Aorta (tissue), 5 donors: ENCODE data around the gene CHMP4B. TPM values are rescaled to one million over a fixed set of nuclear protein-coding genes. Genes with fewer than 3 reads are reported as not detected.

Experiments used
- ATAC-seq: fragments of 200-7000 bp; cut with Tn5 transposase; one replicate; pipeline ENCODE4 v1.9.1; 2022; ENCODE audit warnings: moderate library complexity; ENCODE audit not compliant: low FRiP score
- DNase-seq, 2 donors: peaks; one replicate each; pipeline ENCODE4 v3.0.0-alpha.2; 2020
- H3K27ac ChIP-seq, 2 donors: one replicate each; pipeline ENCODE4 v1.5.1; 2013; ENCODE audit warnings: low read length in 2 of 2, mild to moderate bottlenecking in 2 of 2, moderate library complexity in 2 of 2, control low read depth in 1 of 2, inconsistent platforms in 1 of 2, low read depth in 1 of 2
- H3K27me3 ChIP-seq, 2 donors: one replicate each; pipeline ENCODE4 v1.6.1; 2013; ENCODE audit warnings: control low read depth in 1 of 2, low read length in 1 of 2, mild to moderate bottlenecking in 1 of 2, moderate library complexity in 1 of 2; ENCODE audit not compliant: insufficient read depth in 2 of 2, control insufficient read depth in 1 of 2
- H3K36me3 ChIP-seq, 2 donors: one replicate each; pipeline ENCODE4 v1.6.1; 2013; ENCODE audit warnings: control low read depth in 1 of 2, low read length in 1 of 2, mild to moderate bottlenecking in 1 of 2; ENCODE audit not compliant: insufficient read depth in 2 of 2, control insufficient read depth in 1 of 2
- H3K4me1 ChIP-seq, 2 donors: one replicate each; pipeline ENCODE4 v1.6.1; 2013; ENCODE audit warnings: low read length in 2 of 2, control low read depth in 1 of 2, mild to moderate bottlenecking in 1 of 2, moderate library complexity in 1 of 2; ENCODE audit not compliant: insufficient read depth in 2 of 2, control insufficient read depth in 1 of 2
- H3K4me3 ChIP-seq, 2 donors: one replicate each; pipeline ENCODE4 v1.5.1; 2013; ENCODE audit warnings: low read length in 2 of 2, control low read depth in 1 of 2, mild to moderate bottlenecking in 1 of 2
- H3K9me3 ChIP-seq: one replicate; pipeline ENCODE4 v1.6.1; 2013; ENCODE audit warnings: mild to moderate bottlenecking, low read length; ENCODE audit not compliant: control insufficient read depth
- WGBS, 2 donors: extraction: QIAGEN DNeasy Blood & Tissue Kit; methylation state at CpG; one replicate each; pipeline ENCODE4 v1.1.7; 2013; 5-methylcytosine and 5-hydroxymethylcytosine counted together
- intact Hi-C, 2 donors: fragments of 100-400 bp; cut with DNase I; formaldehyde crosslinking; loops; one replicate each; pipeline versions ENCODE4 v1.14.2 to v1.15.0; 2022
- polyA plus RNA-seq, 2 donors: library from polyadenylated mRNA; stranded (reverse); fragments of 200-250 nt; gene quantifications; one replicate each; pipeline ENCODE4 v1.2.3, GENCODE V29; 2013
- total RNA-seq, 2 donors: library from RNA; stranded (reverse); fragmentation: NEBNext Ultra II Directional; extraction: Animal tissue kit (Norgen Biotek cat#: 25700); gene quantifications; one replicate each; pipeline ENCODE4 v1.2.1, GENCODE V29; 2021
- donor health status: healthy with polysubstance abuse.
- donor health status: Bipolar disorder and iron deficiency.
- donor health status: DM: no; HTN: no; CAD: no.
- donor health status: DM: no; HTN: no; CAD: no.
- donor health status: DM: yes; HTN: yes; CAD: no.

The CHMP4B gene
- total and polyA plus RNA-seq, 4 donors, result 96.6 to 194 (median 128) TPM

DNA sequence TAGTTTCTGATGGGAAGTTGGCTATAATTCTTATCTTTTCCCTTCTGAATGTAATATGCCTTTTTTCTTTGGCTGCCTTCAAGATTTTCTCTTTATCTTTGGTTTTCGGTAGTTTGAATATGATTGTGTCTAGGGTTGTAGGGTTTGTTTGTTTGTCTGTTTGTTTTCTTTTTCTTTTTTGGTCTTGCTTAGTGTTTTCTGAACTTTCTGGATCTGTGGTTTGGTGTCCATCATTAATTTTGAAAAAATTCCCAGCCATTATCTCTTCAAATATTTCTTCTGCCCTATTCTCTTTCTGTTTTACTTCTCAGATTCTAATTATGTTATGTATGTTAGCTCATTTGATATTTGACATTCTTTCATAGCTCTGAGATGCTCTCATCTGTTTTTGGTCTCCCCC, 79.4 kb downstream of the CHMP4B start:
- WGBS, 2 donors, result 74 to 82% methylated on average over 1 of the region's 1 CpG
- H3K4me3 ChIP-seq, result no peak overlapping the region

DNA sequence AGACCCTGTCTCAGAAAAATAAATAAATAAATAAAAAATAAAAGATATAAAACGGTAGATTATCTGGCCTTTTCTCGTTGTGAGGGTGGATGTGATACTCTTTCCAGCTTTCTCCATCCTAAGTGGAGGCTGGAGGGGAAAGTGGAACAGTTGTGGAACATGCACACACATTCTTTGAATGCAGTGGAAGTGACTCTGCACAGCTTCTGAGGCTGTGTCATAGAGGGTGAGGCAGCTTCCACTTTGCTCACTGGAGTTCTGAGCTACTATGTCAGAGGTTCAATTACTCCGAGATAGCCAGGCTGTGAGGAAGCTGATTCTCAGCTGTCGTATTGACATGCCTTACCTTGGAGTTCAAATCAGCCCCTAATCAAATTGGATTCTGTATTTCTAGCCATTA, 82.2 kb downstream of the CHMP4B start:
- ATAC-seq (no peak), DNase-seq (no peak)
- intact Hi-C loops, result no loop called here
- 89 to 91% methylated on average over 4 of the region's 4 CpGs for WGBS, 2 donors
- H3K27ac ChIP-seq, result no peak overlapping the region
- no peaks in the 10 kb centered on the region for H3K27me3 ChIP-seq
- H3K4me3 ChIP-seq, result no peak overlapping the region
- no peaks in the 10 kb centered on the region for H3K36me3 ChIP-seq
- no peaks in the 10 kb centered on the region for H3K4me1 ChIP-seq
- H3K9me3 ChIP-seq, result no peaks in the 10 kb centered on the region

More for the DNA sequence above, 79.4 kb downstream of the CHMP4B start:
- Histone ChIP-seq H3K36me3 (no peaks in the 10 kb centered on the region), H3K27ac (no peak overlapping the region), H3K9me3 (no peaks in the 10 kb centered on the region), H3K27me3 (no peaks in the 10 kb centered on the region), H3K4me1 (no peaks in the 10 kb centered on the region)
- intact Hi-C loops, result no loop called here
- no peak for ATAC-seq
- DNase-seq, result no peak

DNA sequence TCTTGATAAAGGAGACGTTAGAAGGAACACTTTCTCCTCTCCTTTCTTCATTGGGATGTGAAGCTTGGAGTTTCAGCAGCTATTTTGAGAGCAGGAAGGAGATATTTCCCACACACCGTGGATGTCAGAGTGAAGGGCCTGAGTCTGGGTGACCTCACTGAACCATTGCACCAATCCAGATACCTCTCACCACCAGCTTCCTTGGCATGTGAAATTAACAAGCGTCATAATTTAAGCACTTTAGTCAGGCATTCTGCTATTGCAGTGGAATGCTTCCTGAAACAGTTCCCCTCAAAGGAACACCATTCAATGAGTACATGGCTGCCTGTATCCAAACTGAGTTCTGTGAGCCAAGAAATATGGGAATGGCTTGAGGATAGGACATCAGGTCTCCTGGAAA, 83.7 kb downstream of the CHMP4B start:
- DNase-seq, result no peak
- no peaks in the 10 kb centered on the region for H3K27me3 ChIP-seq
- ATAC-seq, result no peak
- intact Hi-C loops, result no loop called here
- no peak overlapping the region for H3K4me3 ChIP-seq
- H3K36me3 ChIP-seq, result no peaks in the 10 kb centered on the region
- no peaks in the 10 kb centered on the region for H3K9me3 ChIP-seq
- no peaks in the 10 kb centered on the region for H3K4me1 ChIP-seq
- WGBS, 2 donors, result 16 to 22% methylated on average over 3 of the region's 3 CpGs
- no peak overlapping the region for H3K27ac ChIP-seq

DNA sequence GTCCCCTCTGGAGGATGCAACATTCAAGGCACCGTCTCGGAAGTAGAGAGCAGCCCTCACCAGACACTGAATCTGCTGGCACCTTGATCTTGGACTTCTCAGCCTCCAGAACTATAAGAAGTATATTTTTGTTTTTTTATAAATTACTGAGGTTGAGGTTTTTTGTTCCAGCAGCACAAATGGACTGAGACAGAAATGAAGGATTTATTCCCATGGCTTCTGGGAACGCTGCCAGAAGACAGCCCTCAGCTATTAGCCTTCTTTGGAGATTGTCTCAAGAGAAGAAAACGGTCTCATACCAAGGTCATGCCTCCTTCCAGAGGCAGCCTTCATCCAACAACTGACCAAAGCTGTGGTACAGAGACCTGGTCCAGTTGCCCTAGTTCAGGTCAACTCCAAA, 85.4 kb downstream of the CHMP4B start:
- H3K27ac ChIP-seq, result no peak overlapping the region
- no peaks in the 10 kb centered on the region for H3K4me1 ChIP-seq
- H3K36me3 ChIP-seq, result no peaks in the 10 kb centered on the region
- H3K4me3 ChIP-seq, result no peak overlapping the region
- no peaks in the 10 kb centered on the region for H3K9me3 ChIP-seq
- H3K27me3 ChIP-seq, result no peaks in the 10 kb centered on the region
- DNase-seq, result no peak
- intact Hi-C loops, result no loop called here
- no peak for ATAC-seq
- 27 to 31% methylated on average over 4 of the region's 4 CpGs for whole genome bisulfite sequencing, 2 donors

DNA sequence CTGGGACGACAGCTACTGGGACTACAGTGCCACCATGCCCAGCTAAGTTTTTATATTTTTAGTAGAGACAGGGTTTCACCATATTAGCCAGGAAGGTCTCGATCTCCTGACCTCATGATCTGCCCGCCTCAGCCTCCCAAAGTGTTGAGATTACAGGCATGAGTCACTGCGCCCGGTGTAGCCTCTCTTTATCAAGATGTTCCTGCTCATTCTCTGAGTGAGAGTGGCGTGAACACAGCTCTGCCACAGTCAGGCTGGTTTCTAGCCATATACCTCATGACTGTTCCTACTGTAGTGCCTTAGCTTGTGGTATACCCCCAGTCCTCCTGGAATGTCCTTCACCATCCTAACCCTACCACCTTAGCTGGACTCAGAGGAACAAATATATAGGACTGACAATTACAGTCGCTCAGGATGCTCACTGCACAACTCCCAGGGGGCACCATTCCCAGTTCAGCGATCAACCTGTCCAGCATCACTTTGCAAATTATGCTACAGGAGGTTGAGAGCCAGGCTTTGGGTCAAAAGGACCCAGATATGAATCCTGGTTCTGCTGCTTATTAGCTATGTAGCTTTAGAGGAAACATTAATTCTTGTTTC, 86.3 kb downstream of the CHMP4B start:
- ATAC-seq, result no peak
- intact Hi-C loops, result no loop called here
- DNase-seq, result no peak
- no peaks in the 10 kb centered on the region for H3K9me3 ChIP-seq
- H3K27me3 ChIP-seq, result no peaks in the 10 kb centered on the region
- WGBS, 2 donors, result 77 to 81% methylated on average over 8 of the region's 8 CpGs
- no peak overlapping the region for H3K4me3 ChIP-seq
- no peak overlapping the region for H3K27ac ChIP-seq
- no peaks in the 10 kb centered on the region for H3K36me3 ChIP-seq
- no peaks in the 10 kb centered on the region for H3K4me1 ChIP-seq

DNA sequence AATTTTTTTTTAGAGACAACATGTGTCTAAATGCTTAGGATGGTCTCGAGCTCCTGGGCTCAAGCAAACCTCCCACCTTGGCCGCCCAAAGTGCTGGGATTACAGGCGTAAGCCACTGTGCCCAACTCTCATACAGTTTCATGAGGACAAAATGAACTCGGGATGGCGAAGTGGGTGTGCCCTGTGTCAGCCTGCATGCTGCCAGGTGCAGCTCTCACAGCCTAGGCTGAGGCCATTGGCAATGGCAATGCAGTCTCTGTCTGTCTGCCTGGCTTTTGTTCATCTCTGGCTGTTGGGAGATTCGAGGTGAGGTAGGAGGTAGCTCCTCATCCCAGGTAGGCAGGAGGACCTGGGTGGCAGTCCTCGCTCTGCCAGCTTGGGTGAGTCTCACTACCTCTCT, 88.0 kb downstream of the CHMP4B start:
- DNase-seq (peak in 1 of 2 donors; percentile 46), ATAC-seq (no peak)
- WGBS, 2 donors, result 92 to 96% methylated on average over 7 of the region's 7 CpGs

DNA sequence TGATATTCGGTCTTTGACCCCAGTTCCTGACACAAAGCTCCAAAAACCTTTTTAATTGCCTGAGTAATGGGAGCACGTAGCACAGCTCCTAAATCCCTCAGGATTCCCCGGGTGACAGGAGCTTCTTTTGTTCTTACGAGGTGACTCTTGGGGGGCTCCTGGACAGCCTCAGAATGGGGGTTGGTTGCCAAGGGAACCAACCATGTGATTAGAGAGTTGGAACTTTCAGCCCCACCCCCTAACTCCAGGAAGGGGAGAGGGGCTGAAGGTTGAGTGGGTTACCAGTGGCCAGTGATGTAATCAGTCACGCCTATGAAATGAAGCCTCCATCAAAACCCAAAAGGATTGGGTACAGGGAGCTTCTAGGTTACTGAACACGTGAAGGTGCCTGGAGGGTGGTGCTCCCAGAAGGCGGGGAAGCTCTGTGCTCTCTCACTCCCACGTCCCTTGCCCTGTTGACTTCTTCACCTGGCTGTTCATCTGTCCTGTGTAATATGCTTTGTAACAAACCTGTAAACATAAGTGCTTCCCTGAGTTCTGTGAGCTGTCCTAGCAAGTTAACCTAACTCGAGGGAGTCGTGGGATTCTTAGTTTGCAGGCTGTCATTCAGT, 89.5 kb downstream of the CHMP4B start:
- DNase-seq, result peak in 1 of 2 donors; percentile 16
- intact Hi-C loops, result no loop called here
- Histone ChIP-seq H3K4me1 (no peaks in the 10 kb centered on the region), H3K27me3 (no peaks in the 10 kb centered on the region), H3K27ac (no peak overlapping the region), H3K4me3 (no peak overlapping the region), H3K36me3 (no peaks in the 10 kb centered on the region), H3K9me3 (no peaks in the 10 kb centered on the region)
- no peak for ATAC-seq
- 67% methylated on average over 10 of the region's 10 CpGs for whole genome bisulfite sequencing, 2 donors

More for the DNA sequence above, 88.0 kb downstream of the CHMP4B start:
- intact Hi-C loops, result no loop called here
- H3K4me1 ChIP-seq, result no peaks in the 10 kb centered on the region
- H3K27ac ChIP-seq, result no peak overlapping the region
- no peaks in the 10 kb centered on the region for H3K27me3 ChIP-seq
- no peaks in the 10 kb centered on the region for H3K36me3 ChIP-seq
- H3K4me3 ChIP-seq, result no peak overlapping the region
- no peaks in the 10 kb centered on the region for H3K9me3 ChIP-seq

DNA sequence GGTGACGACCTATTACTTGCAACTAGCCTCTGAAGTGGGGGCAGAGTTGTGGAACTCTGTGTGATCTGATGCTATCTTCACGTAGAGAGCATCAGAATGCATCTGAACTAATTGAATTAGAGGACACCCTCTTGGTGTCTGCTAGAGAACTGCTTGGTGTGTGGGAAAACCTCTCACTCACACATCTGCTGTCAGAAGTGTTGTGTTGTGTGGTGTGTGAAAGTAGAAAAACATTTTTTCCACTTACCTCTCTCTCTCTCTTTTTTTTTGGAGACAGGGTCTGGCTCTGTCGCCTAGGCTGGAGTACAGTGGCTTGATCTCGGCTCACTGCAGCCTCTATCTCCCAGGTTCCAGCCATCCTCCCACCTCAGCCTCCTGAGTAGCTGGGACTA, 90.0 kb downstream of the CHMP4B start:
- no peak for ATAC-seq
- Histone ChIP-seq H3K27me3 (no peaks in the 10 kb centered on the region), H3K9me3 (no peaks in the 10 kb centered on the region), H3K4me3 (no peak overlapping the region), H3K36me3 (no peaks in the 10 kb centered on the region), H3K27ac (no peak overlapping the region), H3K4me1 (no peaks in the 10 kb centered on the region)
- intact Hi-C loops, result no loop called here
- 83 to 85% methylated on average over 4 of the region's 4 CpGs for WGBS, 2 donors
- DNase-seq, result no peak

DNA sequence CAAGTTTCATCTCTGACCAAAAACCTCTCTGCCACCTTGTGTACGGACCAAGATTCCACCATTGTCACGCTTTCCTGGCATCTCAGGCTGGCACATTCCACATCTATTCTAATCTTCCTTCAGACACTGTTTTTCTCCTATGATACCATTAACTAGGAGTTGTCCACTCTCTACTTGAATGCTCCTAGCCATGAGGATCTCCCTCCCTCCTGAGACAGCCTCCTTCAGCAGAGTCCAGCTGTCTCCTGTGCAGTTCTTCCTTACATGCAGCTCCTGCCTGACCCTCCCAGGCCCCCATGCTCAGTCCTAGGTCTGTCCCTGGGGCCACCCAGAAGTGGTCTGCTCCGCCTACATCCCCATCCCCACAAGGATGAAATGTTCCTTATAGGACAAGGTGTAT, 90.9 kb downstream of the CHMP4B start:
- DNase-seq (peak in 1 of 2 donors; percentile 16), ATAC-seq (no peak)
- Histone ChIP-seq H3K4me3 (no peak overlapping the region), H3K4me1 (peaks cover 0 to 2% of the 10 kb centered on the region in 2 donors), H3K27ac (no peak overlapping the region), H3K9me3 (no peaks in the 10 kb centered on the region), H3K36me3 (no peaks in the 10 kb centered on the region), H3K27me3 (no peaks in the 10 kb centered on the region)
- intact Hi-C loops, result no loop called here
- WGBS, 2 donors, result 95% methylated on average over 3 of the region's 3 CpGs
